HepG2 (cell line): ENCODE data around the gene TOR1A. TPM values are rescaled to one million over a fixed set of nuclear protein-coding genes. Genes with fewer than 3 reads are reported as not detected.

Source experiments
- ASH2L ChIP-seq: fragments of 300-600, 200-600 bp; sonication (generic); IDR thresholded peaks from 2 replicates; pipeline ENCODE4 v1.7.0; 2017; ENCODE audit warnings: low read depth, mild to moderate bottlenecking, moderate library complexity, mixed read lengths, low read length; ENCODE audit not compliant: insufficient read length
- ATF2 ChIP-seq: sonication (generic); formaldehyde crosslinking; IDR thresholded peaks from 2 replicates; pipeline ENCODE4 v1.4.0; 2020; ENCODE audit warnings: missing genetic modification reagents
- CTCF ChIP-seq: sonication (generic); formaldehyde crosslinking; IDR thresholded peaks from 2 replicates; pipeline ENCODE4 v1.5.0; 2020; ENCODE audit warnings: mild to moderate bottlenecking, missing genetic modification reagents, moderate library complexity
- DBP ChIP-seq: sonication (generic); formaldehyde crosslinking; IDR thresholded peaks from 2 replicates; pipeline ENCODE4 v1.4.0; 2020; ENCODE audit warnings: missing genetic modification reagents; ENCODE audit errors: not compliant biosample characterization
- EZH2 ChIP-seq: conservative IDR thresholded peaks from 2 replicates; pipeline ENCODE4 v1.6.1; 2012; ENCODE audit warnings: mild to moderate bottlenecking, low read depth, low read length, moderate library complexity
- FOXA3 ChIP-seq: IDR thresholded peaks from 2 replicates; pipeline ENCODE4 v1.6.1; 2016; ENCODE audit warnings: missing genetic modification reagents, missing compliant biosample characterization
- GMEB1 ChIP-seq: sonication (generic); formaldehyde crosslinking; IDR thresholded peaks from 2 replicates; pipeline ENCODE4 v1.5.1; 2020; ENCODE audit warnings: missing genetic modification reagents, mild to moderate bottlenecking, borderline replicate concordance
- ISL2 ChIP-seq: sonication (generic); formaldehyde crosslinking; IDR thresholded peaks from 2 replicates; pipeline ENCODE4 v1.5.0; 2020; ENCODE audit warnings: missing genetic modification reagents
- KLF16 ChIP-seq, 2 experiments: sonication (generic) in 1 of 2; formaldehyde crosslinking in 1 of 2; IDR thresholded peaks; 2 replicates each; pipeline versions ENCODE4 v1.6.1 to v1.8.0; 2016 to 2023; ENCODE audit warnings: missing genetic modification reagents in 2 of 2, missing compliant biosample characterization in 1 of 2
- MXD3 ChIP-seq: IDR thresholded peaks from 2 replicates; pipeline ENCODE4 v1.6.1; 2016; ENCODE audit warnings: mild to moderate bottlenecking, missing biosample characterization, missing genetic modification reagents
- NCOA5 ChIP-seq: sonication (generic); formaldehyde crosslinking; IDR thresholded peaks from 2 replicates; pipeline ENCODE4 v1.4.0; 2020; ENCODE audit warnings: missing genetic modification reagents
- NR2F6 ChIP-seq, 2 experiments: IDR thresholded peaks; 2 replicates each; pipeline ENCODE4 v1.6.1; 2016; ENCODE audit warnings: antibody characterized with exemption in 1 of 2, mild to moderate bottlenecking in 1 of 2
- PHF8 ChIP-seq: sonication (generic); formaldehyde crosslinking; IDR thresholded peaks from 2 replicates; pipeline ENCODE4 v1.5.0; 2020; ENCODE audit warnings: missing genetic modification reagents
- ZBTB14 ChIP-seq: sonication (generic); formaldehyde crosslinking; IDR thresholded peaks from 2 replicates; pipeline ENCODE4 v1.4.0; 2020; ENCODE audit warnings: missing genetic modification reagents
- ZNF143 ChIP-seq: sonication (generic); formaldehyde crosslinking; IDR thresholded peaks from 2 replicates; pipeline ENCODE4 v1.4.0; 2020; ENCODE audit warnings: missing genetic modification reagents
- ZNF331 ChIP-seq: sonication (generic); formaldehyde crosslinking; IDR thresholded peaks from 2 replicates; pipeline ENCODE4 v1.4.0; 2020; ENCODE audit warnings: missing genetic modification reagents
- ZNF512B ChIP-seq: sonication (generic); formaldehyde crosslinking; IDR thresholded peaks from 2 replicates; pipeline ENCODE4 v1.5.1; 2020; ENCODE audit warnings: missing genetic modification reagents, mild to moderate bottlenecking, borderline replicate concordance
- polyA plus RNA-seq, 8 experiments: library from polyadenylated mRNA; depleted of rRNA in 3 of 8; stranded (reverse) in 7 of 8; unstranded in 1 of 8; fragments of >200 nt; fragmentation: Illumina TruSeq in 4 of 8; extraction: Trizol in 4 of 8; gene quantifications; 2 replicates each; pipeline versions ENCODE4 v1.2.1 to v1.2.3, GENCODE V29; 2011 to 2016; ENCODE audit warnings: low read depth in 4 of 8, missing spikeins in 1 of 8, mixed read lengths in 1 of 8; ENCODE audit not compliant: insufficient read depth in 1 of 8
- total RNA-seq, 5 experiments: library from RNA; depleted of rRNA; stranded (reverse); fragments of >200 nt; fragmentation: Illumina TruSeq; extraction: Trizol; gene quantifications; 2 replicates each; pipeline ENCODE4 v1.2.3, GENCODE V29; 2016; ENCODE audit warnings: low read depth in 1 of 5

TOR1A gene
- total and polyA plus RNA-seq, 2 of the 13 experiments (the other 11 are each of a cell fraction or from before 2014, with no cell fraction given): 31.6 to 41.4 TPM

- TF ChIP-seq CTCF (CRISPR knock-in tag): peak; percentile 19; the same call in 1 of the 2 replicates
- peak; percentile 65; the same call in 1 of the 2 replicates for TF ChIP-seq MXD3 (CRISPR knock-in tag)
- TF ChIP-seq EZH2: no peak
- peak; percentile 42 for TF ChIP-seq FOXA3 (CRISPR knock-in tag)
- peak; percentile 53; the same call in 1 of the 2 replicates for TF ChIP-seq ATF2
- no peak for TF ChIP-seq NR2F6 (IDR thresholded peaks at IDR 0.05)
- TF ChIP-seq NR2F6 (CRISPR knock-in tag; IDR thresholded peaks at IDR 0.05): no peak
- no peak for TF ChIP-seq ZNF512B (CRISPR knock-in tag)
- peak in 1 of 2 experiments; percentile 81; a peak in 2 of 4 replicates for TF ChIP-seq KLF16 (CRISPR knock-in tag; IDR thresholded peaks at IDR 0.05)
- TF ChIP-seq DBP: no peak
- TF ChIP-seq GMEB1 (CRISPR knock-in tag): peak; percentile 61; the same call in 1 of the 2 replicates
- TF ChIP-seq PHF8: peak; percentile 79
- peak; percentile 92 for TF ChIP-seq ASH2L
- peak; percentile 50; the same call in 1 of the 2 replicates for TF ChIP-seq ISL2 (CRISPR knock-in tag)
- TF ChIP-seq ZBTB14 (CRISPR knock-in tag): peak; percentile 52; the same call in 1 of the 2 replicates
- no peak for TF ChIP-seq ZNF143 (CRISPR knock-in tag)
- TF ChIP-seq NCOA5 (CRISPR knock-in tag): no peak
- peak; percentile 46; the same call in 1 of the 2 replicates for TF ChIP-seq ZNF331 (CRISPR knock-in tag)
Measured at GRCh38 chr9:129802833-129803675, 20.9 kb downstream of the TOR1A start, which contains the start of gene TOR1B (continued).
